ENCODE measurements around the gene ACACA. TPM values are rescaled to one million over a fixed set of nuclear protein-coding genes. Genes with fewer than 3 reads are reported as not detected.

Gene ACACA
- total RNA-seq, 8 experiments from 2014 or later = 38.5 to 94.5 (median 47.3) TPM

GRCh38 chr17:37123386-37123785, 283.2 kb downstream of the ACACA start:
- 29 to 100% (median 58%) methylated on average over 1 of the region's 1 CpG; no CpG with 5 or more reads in 6 of the 10 experiments for WGBS, 10 experiments
- in situ Hi-C loops (cut with MboI; ENCODE audit: low pct_unique_long_range_greater_than_20kb in 2 of 9, low sequenced_read_pairs in 9 of 9, unreplicated experiment in 9 of 9) = no loop called here
- peaks cover 3 to 15% of the 10 kb centered on the region in 2 donors for H3K4me1 ChIP-seq (replicated peaks in 1 of 2)
- no peak for ATAC-seq (replicated peaks in 6 of 8)
- no peak overlapping the region for H3K4me3 ChIP-seq
- H3K27ac ChIP-seq = no peak overlapping the region

- ATAC-seq (replicated peaks in 6 of 8) = no peak
- WGBS, 10 experiments = 60 to 100% (median 100%) methylated on average over 1 to 2 of the region's 2 CpGs; no CpG with 5 or more reads in 1 of the 10 experiments
- in situ Hi-C loops (cut with MboI; ENCODE audit: low pct_unique_long_range_greater_than_20kb in 2 of 9, low sequenced_read_pairs in 9 of 9, unreplicated experiment in 9 of 9) = no loop called here
- peaks cover 13 to 33% of the 10 kb centered on the region in 2 donors for H3K4me1 ChIP-seq (replicated peaks in 1 of 2)
- H3K27ac ChIP-seq = no peak overlapping the region
- H3K4me3 ChIP-seq = no peak overlapping the region
Observed at GRCh38 chr17:37121616-37122015, 285.0 kb downstream of the ACACA start.

- in situ Hi-C loops (cut with MboI; ENCODE audit: low pct_unique_long_range_greater_than_20kb in 2 of 9, low sequenced_read_pairs in 9 of 9, unreplicated experiment in 9 of 9) = no loop called here
- Histone ChIP-seq H3K4me1 (replicated peaks in 1 of 2) (peaks cover 15 to 33% of the 10 kb centered on the region in 2 donors), H3K27ac (no peak overlapping the region), H3K4me3 (no peak overlapping the region)
- ATAC-seq (replicated peaks in 6 of 8) = no peak
- WGBS, 10 experiments = 89 to 100% (median 93%) methylated on average over 1 to 3 of the region's 3 CpGs; no CpG with 5 or more reads in 3 of the 10 experiments
Observed at GRCh38 chr17:37118366-37119137, 288.1 kb downstream of the ACACA start.

- Histone ChIP-seq H3K4me1 (replicated peaks in 1 of 2) (peaks cover 12 to 25% of the 10 kb centered on the region in 2 donors), H3K4me3 (no peak overlapping the region), H3K27ac (no peak overlapping the region)
- in situ Hi-C loops (cut with MboI; ENCODE audit: low pct_unique_long_range_greater_than_20kb in 2 of 9, low sequenced_read_pairs in 9 of 9, unreplicated experiment in 9 of 9) = no loop called here
- ATAC-seq (replicated peaks in 6 of 8) = peak in 5 of 8 experiments; percentile 73 to 81 (median 75)
- WGBS, 10 experiments = 9 to 93% (median 63%) methylated on average over 3 to 7 of the region's 7 CpGs
Observed at GRCh38 chr17:37117373-37118142, 289.1 kb downstream of the ACACA start.

GRCh38 chr17:37116671-37117185, 289.9 kb downstream of the ACACA start:
- Histone ChIP-seq H3K27ac (peak overlapping the region in 1 of 2 donors; percentile 23), H3K4me3 (no peak overlapping the region), H3K4me1 (replicated peaks in 1 of 2) (peaks cover 13 to 30% of the 10 kb centered on the region in 2 donors)
- in situ Hi-C loops (cut with MboI; ENCODE audit: low pct_unique_long_range_greater_than_20kb in 2 of 9, low sequenced_read_pairs in 9 of 9, unreplicated experiment in 9 of 9) = no loop called here
- ATAC-seq (replicated peaks in 6 of 8) = peak in 3 of 8 experiments; percentile 38 to 72 (median 64)
- 53 to 98% (median 71%) methylated on average over 1 to 7 of the region's 7 CpGs for WGBS, 10 experiments

DNA sequence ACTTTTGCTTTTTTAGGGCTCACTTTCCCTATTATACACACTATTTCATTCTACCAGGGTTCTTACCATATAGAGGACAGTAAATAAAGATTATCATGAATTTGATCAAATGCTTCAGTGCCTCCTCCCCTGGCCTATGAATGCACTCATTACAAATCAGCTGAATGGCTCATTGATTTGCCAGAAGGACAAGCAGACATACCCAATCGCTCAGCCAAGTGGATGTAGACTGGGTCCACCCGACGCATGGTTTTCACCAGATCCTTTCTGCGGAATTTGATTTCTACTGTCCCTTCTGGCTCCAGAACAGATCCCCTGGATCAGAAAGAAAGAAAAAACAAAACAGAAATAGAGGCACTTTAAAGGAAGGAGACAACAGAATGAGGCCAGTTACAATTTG, 295.3 kb downstream of the ACACA start:
- in situ Hi-C loops (cut with MboI; ENCODE audit: low pct_unique_long_range_greater_than_20kb in 2 of 9, low sequenced_read_pairs in 9 of 9, unreplicated experiment in 9 of 9) = no loop called here
- WGBS, 10 experiments = 45 to 100% (median 94%) methylated on average over 1 to 4 of the region's 4 CpGs; no CpG with 5 or more reads in 2 of the 10 experiments
- Histone ChIP-seq H3K4me1 (replicated peaks in 1 of 2) (peaks cover 28 to 56% of the 10 kb centered on the region in 2 donors), H3K27ac (peak overlapping the region in 1 of 2 donors; percentile 39), H3K4me3 (no peak overlapping the region)
- peak in 3 of 8 experiments; percentile 70 to 77 (median 73) for ATAC-seq (replicated peaks in 6 of 8)

DNA sequence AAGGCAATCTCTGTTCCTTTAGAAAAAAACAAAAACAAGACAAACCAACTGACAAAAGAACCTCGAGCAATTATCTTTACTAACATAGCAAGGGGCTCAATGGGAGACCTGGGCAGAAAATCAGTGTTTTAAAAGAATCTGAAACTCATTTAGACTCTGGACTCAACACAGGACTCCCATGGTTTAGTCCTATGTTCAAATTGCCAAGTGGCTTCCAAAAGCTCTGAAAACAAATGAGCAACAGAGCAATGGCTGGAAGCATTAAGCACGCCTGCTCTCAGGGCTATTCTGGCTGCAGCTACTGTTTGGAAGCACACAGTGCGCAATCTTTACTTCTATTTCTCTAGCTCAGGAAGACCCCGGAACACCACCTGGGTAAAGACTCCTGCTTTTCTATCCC, 295.9 kb downstream of the ACACA start:
- H3K4me3 ChIP-seq = no peak overlapping the region
- ATAC-seq (replicated peaks in 6 of 8) = peak in 3 of 8 experiments; percentile 8 to 16 (median 14)
- in situ Hi-C loops (cut with MboI; ENCODE audit: low pct_unique_long_range_greater_than_20kb in 2 of 9, low sequenced_read_pairs in 9 of 9, unreplicated experiment in 9 of 9) = no loop called here
- peak overlapping the region in 1 of 2 donors; percentile 39 for H3K27ac ChIP-seq
- 50 to 100% (median 88%) methylated on average over 1 to 4 of the region's 4 CpGs for WGBS, 10 experiments
- peaks cover 29 to 58% of the 10 kb centered on the region in 2 donors for H3K4me1 ChIP-seq (replicated peaks in 1 of 2)

GRCh38 chr17:37109731-37110710, 296.6 kb downstream of the ACACA start:
- 0 to 97% (median 45%) methylated on average over 3 to 9 of the region's 9 CpGs for WGBS, 10 experiments
- in situ Hi-C loops (cut with MboI; ENCODE audit: low pct_unique_long_range_greater_than_20kb in 2 of 9, low sequenced_read_pairs in 9 of 9, unreplicated experiment in 9 of 9) = no loop called here
- Histone ChIP-seq H3K4me3 (no peak overlapping the region), H3K27ac (peak overlapping the region in 1 of 2 donors; percentile 39), H3K4me1 (replicated peaks in 1 of 2) (peaks cover 29 to 61% of the 10 kb centered on the region in 2 donors)
- peak in 5 of 8 experiments; percentile 29 to 76 (median 57) for ATAC-seq (replicated peaks in 6 of 8)

DNA sequence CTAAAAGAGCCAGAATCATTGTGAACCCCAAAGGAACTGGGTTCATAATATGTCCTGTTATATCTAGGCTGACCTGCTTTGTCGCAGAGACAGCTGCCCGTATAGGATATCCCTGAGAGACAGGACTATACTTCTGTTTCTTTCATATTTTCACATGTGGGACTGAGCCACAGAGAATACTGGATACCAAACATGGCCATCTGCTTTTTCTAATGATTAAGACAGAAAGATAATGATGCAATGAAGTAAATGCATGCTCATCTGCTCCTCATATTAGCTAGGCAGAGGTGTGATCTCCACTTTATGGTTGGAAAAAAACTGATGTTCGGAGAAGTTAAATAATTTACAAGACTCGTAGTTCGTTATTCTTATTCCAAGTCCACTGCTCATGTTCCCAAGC, 297.5 kb downstream of the ACACA start:
- in situ Hi-C loops (cut with MboI; ENCODE audit: low pct_unique_long_range_greater_than_20kb in 2 of 9, low sequenced_read_pairs in 9 of 9, unreplicated experiment in 9 of 9) = no loop called here
- Histone ChIP-seq H3K4me1 (replicated peaks in 1 of 2) (peaks cover 29 to 61% of the 10 kb centered on the region in 2 donors), H3K4me3 (no peak overlapping the region), H3K27ac (no peak overlapping the region)
- no peak for ATAC-seq (replicated peaks in 6 of 8)
- 67 to 100% (median 88%) methylated on average over 1 to 5 of the region's 5 CpGs; no CpG with 5 or more reads in 2 of the 10 experiments for WGBS, 10 experiments

GRCh38 chr17:37107406-37108083, 299.1 kb downstream of the ACACA start:
- in situ Hi-C loops (cut with MboI; ENCODE audit: low pct_unique_long_range_greater_than_20kb in 2 of 9, low sequenced_read_pairs in 9 of 9, unreplicated experiment in 9 of 9) = no loop called here
- Histone ChIP-seq H3K4me1 (replicated peaks in 1 of 2) (peaks cover 32 to 74% of the 10 kb centered on the region in 2 donors), H3K27ac (no peak overlapping the region), H3K4me3 (no peak overlapping the region)
- WGBS, 10 experiments = 40 to 100% (median 70%) methylated on average over 1 to 3 of the region's 7 CpGs; no CpG with 5 or more reads in 4 of the 10 experiments
- ATAC-seq (replicated peaks in 6 of 8) = peak in 2 of 8 experiments; percentile 41 to 54

DNA sequence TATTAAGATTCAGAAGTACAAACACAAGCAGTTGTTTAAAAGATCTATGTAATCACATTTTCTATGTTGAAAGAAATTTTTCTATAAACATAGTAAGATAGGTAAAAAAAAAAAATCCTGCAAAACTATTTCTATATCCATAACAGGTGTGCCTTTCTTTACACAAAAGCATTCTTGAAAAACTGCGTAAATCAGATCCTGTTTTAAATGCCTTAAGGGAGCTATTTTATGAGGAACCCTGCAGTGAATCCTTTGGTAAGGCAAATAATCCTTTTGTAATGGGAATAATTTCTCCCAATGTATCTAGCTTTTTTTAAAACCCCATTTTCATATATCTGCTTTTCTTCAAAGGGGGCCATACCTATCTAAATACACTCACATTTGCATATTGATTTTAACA, 300.6 kb downstream of the ACACA start:
- Histone ChIP-seq H3K4me3 (no peak overlapping the region), H3K27ac (no peak overlapping the region), H3K4me1 (replicated peaks in 1 of 2) (peaks cover 24 to 65% of the 10 kb centered on the region in 2 donors)
- in situ Hi-C loops (cut with MboI; ENCODE audit: low pct_unique_long_range_greater_than_20kb in 2 of 9, low sequenced_read_pairs in 9 of 9, unreplicated experiment in 9 of 9) = no loop called here
- 29 to 100% (median 94%) methylated on average over 1 of the region's 1 CpG; no CpG with 5 or more reads in 3 of the 10 experiments for WGBS, 10 experiments
- no peak for ATAC-seq (replicated peaks in 6 of 8)

Data from motor neuron (in vitro differentiated cells).